Right ventricle myocardium superior (tissue), 1 donor: ENCODE data around the gene SLC30A3. TPM values are rescaled to one million over a fixed set of nuclear protein-coding genes. Genes with fewer than 3 reads are reported as not detected.

Experiments
- ATAC-seq: fragments of 200-7000 bp; cut with Tn5 transposase; one replicate; pipeline ENCODE4 v1.9.1; 2020; ENCODE audit warnings: mild to moderate bottlenecking; ENCODE audit not compliant: poor library complexity
- DNase-seq: peaks from one replicate; pipeline ENCODE4 v3.0.0-alpha.2; 2020
- intact Hi-C: fragments of 100-400 bp; cut with DNase I; formaldehyde crosslinking; loops from one replicate; pipeline ENCODE4 v1.11.2; 2022
- total RNA-seq: library from RNA; stranded (reverse); fragmentation: NEBNext Ultra II Directional; extraction: Animal tissue kit (Norgen Biotek cat#: 25700); gene quantifications from one replicate; pipeline ENCODE4 v1.2.1, GENCODE V29; 2021
- donor health status: DM: no; HTN: yes; CAD: no; lungs with severe emphysema.

SLC30A3 gene
- total RNA-seq, 1 donor from 2014 or later = 10.4 TPM

DNA sequence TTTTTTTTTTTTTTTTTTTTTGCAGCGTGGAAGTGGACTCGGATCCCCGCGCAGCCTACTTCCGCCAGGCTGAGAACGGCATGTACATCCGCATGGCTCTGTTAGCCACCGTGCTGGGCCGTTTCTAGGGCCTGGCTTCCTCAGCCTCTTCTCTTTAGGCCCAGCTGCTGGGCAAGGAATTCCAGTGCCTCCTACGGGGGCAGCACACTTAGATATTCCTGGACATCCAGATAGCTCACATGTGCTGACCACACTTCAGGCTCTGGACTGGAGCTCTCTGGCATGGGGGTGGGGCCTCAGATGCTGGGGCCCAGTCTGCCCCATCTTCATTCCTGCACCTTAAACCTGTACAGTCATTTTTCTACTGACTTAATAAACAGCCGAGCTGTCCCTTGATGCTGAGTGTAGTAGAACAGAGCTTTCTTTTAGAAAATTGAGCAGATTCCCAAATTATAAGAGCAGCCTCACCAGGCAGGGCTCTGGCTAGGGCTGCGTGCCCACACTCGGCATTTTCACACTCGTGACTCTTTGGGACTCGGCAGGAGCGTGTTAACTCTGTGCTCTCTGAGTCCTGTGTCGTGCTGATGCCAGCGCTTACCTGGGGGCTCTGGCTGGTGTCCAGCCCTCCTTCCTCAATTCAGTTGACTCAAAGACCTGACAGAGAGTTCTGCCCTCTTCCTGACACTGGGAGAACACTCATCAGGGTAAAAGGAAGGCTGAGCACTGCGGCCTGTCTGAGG, 19.3 kb downstream of the SLC30A3 start:
- intact Hi-C loops = no loop called here
- DNase-seq (no peak), ATAC-seq (peak; percentile 35)

DNA sequence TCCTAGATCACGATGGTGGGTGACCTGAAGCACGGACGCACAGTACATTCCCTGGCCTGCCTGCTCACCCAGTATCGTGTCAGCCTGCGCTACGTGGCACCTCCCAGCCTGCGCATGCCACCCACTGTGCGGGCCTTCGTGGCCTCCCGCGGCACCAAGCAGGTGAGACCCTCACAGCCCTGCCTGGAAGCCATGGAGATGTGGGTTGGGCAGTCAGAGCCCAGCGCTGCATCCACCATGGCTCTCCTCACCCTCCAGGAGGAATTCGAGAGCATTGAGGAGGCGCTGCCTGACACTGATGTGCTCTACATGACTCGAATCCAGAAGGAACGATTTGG, 20.3 kb downstream of the SLC30A3 start:
- ATAC-seq = no peak
- no peak for DNase-seq
- intact Hi-C loops = no loop called here

- intact Hi-C loops = no loop called here
- DNase-seq (no peak), ATAC-seq (no peak)
Measured at GRCh38 chr2:27241761-27242613, 20.9 kb downstream of the SLC30A3 start.

DNA sequence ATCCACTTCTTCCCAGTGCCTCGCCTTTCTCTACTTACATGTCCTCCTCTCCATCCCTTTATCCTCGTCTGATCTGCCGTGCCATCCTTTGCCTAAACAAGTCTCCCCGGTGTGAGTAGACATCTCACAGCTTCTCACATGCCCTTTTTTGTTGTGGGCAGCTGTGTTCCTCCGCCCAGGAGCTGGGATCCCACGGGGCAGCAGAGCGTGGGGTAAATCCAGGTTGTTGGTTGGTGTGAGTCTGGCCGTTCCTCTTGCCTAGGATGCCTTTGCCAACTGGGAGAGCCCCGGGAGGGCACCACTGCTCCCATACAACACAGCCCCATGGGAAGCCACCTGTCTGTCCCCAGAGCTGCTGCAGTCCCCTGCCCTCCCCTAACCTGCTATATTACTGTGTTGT, 22.4 kb downstream of the SLC30A3 start:
- ATAC-seq (no peak), DNase-seq (no peak)
- intact Hi-C loops = no loop called here

- DNase-seq = no peak
- intact Hi-C loops = no loop called here
- no peak for ATAC-seq
Measured at GRCh38 chr2:27238976-27239375, 23.9 kb downstream of the SLC30A3 start.

- intact Hi-C loops = no loop called here
- DNase-seq (no peak), ATAC-seq (no peak)
Measured at GRCh38 chr2:27237341-27237945, 25.4 kb downstream of the SLC30A3 start.

GRCh38 chr2:27236626-27237025, 26.2 kb downstream of the SLC30A3 start:
- no peak for DNase-seq
- ATAC-seq = no peak
- intact Hi-C loops = no loop called here

DNA sequence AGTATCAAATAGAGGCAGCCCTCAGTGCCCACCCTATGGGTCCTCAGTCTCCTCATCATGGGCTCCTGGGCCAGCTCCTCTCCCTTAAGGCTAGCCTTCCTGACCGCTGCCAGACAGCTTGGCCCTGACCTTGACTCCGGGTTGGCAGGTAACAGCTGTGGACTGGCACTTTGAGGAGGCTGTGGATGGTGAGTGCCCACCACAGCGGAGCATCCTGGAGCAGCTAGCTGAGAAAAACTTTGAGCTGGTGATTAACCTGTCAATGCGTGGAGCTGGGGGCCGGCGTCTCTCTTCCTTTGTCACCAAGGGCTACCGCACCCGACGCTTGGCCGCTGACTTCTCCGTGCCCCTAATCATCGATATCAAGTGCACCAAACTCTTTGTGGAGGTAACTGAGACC, 26.7 kb downstream of the SLC30A3 start:
- DNase-seq (no peak), ATAC-seq (no peak)
- intact Hi-C loops = no loop called here

DNA sequence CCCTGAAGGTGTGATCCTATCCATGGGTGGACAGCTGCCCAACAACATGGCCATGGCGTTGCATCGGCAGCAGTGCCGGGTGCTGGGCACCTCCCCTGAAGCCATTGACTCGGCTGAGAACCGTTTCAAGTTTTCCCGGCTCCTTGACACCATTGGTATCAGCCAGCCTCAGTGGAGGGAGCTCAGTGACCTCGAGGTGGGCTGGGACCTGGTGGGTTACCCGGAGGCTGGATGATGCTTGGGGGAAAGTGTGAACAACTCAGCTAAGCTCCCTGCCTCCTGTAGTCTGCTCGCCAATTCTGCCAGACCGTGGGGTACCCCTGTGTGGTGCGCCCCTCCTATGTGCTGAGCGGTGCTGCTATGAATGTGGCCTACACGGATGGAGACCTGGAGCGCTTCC, 29.5 kb downstream of the SLC30A3 start:
- DNase-seq (no peak), ATAC-seq (no peak)
- intact Hi-C loops = no loop called here

- intact Hi-C loops = no loop called here
- DNase-seq (no peak), ATAC-seq (no peak)
Measured at GRCh38 chr2:27231921-27232320, 30.9 kb downstream of the SLC30A3 start.

DNA sequence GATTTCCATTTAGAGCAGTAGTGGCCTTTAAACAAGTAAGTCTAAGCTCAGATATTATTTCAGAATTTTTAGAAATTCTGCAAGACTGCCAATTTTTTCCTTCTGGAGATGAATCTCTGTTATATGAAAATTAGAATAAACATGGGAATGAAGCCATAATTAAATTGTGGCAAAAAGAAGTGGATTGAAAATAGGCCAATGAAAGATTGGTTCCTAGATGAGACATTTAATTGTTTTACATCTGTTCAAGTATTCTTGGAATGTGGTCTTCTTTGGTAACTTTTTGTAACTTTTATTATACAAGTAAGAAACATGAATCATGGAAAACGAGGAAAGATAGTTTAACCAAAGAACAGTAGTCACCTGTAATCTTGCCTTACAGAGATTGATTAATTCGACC, 35.3 kb downstream of the SLC30A3 start:
- intact Hi-C loops = no loop called here
- DNase-seq = no peak
- no peak for ATAC-seq

- intact Hi-C loops = no loop called here
- DNase-seq = no peak
- ATAC-seq = no peak
Measured at GRCh38 chr2:27225526-27225925, 37.3 kb downstream of the SLC30A3 start.

GRCh38 chr2:27223416-27223815, 39.4 kb downstream of the SLC30A3 start:
- no peak for DNase-seq
- intact Hi-C loops = no loop called here
- ATAC-seq = no peak

DNA sequence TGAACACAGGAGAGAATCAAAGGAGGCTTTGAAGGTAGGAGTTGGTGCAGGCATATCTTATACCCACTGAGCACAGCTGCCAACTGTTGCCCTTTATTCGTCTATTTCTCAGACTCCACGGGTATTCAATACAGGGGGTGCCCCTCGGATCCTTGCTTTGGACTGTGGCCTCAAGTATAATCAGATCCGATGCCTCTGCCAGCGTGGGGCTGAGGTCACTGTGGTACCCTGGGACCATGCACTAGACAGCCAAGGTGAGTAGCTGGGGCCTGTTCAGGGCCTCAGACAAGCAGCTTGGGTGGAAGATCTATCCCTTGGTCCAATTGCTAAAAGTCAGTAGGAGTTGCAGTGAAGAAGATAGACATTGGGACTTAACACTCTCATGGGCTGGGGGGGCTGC, 40.4 kb downstream of the SLC30A3 start:
- intact Hi-C loops = no loop called here
- DNase-seq (no peak), ATAC-seq (no peak)

- no peak for ATAC-seq
Measured at GRCh38 chr2:27221166-27221565, 41.7 kb downstream of the SLC30A3 start.

DNA sequence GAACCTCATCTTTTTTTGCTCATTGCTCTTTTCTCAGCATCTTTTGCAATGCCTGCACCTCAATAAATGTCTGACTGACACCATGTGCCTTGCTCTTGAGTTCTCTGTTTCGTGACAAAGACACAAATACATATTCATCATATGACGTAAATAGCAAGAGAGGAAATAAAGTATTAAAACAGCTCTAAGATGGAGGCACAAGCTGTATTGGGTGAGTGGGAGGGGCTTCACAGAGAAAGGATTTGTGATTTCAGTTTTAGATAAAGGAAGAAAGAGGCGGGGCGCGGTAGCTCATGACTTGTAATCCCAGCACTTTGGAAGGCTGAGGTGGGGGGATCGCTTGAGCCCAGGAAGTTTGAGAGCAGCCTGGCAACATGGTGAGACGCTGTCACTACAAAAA, 42.8 kb downstream of the SLC30A3 start:
- DNase-seq (no peak), ATAC-seq (no peak)
- intact Hi-C loops = no loop called here

More at GRCh38 chr2:27221166-27221565, 41.7 kb downstream of the SLC30A3 start:
- intact Hi-C loops = no loop called here
- DNase-seq = no peak

DNA sequence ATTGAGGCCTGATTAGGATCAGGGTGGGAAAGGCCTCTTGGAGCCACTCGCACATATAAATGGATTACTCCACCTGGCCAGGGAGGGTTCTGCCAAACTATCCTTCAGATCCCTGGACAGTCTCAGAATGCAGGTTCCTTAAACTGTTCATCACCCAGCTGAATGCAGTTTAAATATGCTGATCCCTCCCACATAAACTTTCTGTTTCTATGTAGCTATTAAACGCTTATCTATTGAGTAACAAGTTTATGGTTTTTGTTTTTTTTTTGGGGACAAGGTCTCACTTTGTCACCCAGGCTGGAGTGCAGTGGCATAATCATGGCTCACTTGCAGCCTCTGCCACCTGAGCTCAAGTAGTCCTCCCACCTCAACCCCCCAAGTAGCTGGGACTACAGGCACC, 43.8 kb downstream of the SLC30A3 start:
- intact Hi-C loops = no loop called here
- ATAC-seq (no peak), DNase-seq (no peak)

GRCh38 chr2:27218614-27219013, 44.2 kb downstream of the SLC30A3 start:
- no peak for DNase-seq
- intact Hi-C loops = no loop called here
- ATAC-seq = no peak

DNA sequence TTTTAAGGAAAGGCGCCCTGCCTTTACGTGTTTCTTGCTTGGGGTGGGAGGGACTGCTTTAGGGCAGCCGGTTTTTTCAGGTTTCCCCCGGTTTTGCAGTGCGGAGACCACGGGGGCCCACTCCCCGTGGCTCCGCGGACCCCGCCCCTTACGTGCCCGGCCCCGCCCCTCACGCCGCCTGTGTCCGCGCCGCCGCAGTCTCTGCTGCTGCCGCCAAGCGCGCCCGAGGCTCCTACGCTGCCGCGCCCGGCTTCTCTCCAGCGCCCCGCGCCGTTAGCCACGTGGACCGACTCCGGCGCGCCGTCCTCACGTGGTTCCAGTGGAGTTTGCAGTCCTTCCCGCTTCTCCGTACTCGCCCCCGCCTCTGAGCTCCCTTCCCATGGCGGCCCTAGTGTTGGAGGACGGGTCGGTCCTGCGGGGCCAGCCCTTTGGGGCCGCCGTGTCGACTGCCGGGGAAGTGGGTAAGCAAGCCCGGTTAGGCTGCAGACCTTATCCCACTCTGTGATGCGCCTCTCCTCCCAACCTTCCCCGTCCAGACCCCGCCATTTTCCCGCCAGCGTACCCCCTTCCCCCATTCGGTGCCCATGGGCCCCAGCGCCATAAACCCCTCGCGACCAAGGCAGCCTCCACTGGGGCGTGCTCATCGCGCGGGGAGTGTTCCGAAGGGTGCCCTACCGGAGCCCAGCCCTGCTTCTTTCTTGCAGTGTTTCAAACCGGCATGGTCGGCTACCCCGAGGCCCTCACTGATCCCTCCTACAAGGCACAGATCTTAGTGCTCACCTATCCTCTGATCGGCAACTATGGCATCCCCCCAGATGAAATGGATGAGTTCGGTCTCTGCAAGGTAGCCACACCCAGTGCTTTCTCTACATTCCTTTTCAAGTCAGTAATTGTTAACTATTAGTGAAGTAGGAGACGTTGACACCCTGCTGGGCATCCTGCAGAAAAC, 45.4 kb downstream of the SLC30A3 start, which contains the start of gene CAD:
CAD (plus strand) TSS at position 197 of the 949 bp plus-strand sequence; CDS start at position 380, 183 bp downstream.
- peak; percentile 93 for DNase-seq
- ATAC-seq = peak; percentile 96
- intact Hi-C loops = no loop called here
